Fibroblast of skin of left biceps (primary cell): Measurements from ENCODE around the gene GATA2.

Experiments used
- DNase-seq, 2 experiments: peaks; one replicate each; pipeline ENCODE4 v3.0.0-alpha.2; 2013; ENCODE audit warnings: low read depth in 2 of 2

GATA2 gene

DNA sequence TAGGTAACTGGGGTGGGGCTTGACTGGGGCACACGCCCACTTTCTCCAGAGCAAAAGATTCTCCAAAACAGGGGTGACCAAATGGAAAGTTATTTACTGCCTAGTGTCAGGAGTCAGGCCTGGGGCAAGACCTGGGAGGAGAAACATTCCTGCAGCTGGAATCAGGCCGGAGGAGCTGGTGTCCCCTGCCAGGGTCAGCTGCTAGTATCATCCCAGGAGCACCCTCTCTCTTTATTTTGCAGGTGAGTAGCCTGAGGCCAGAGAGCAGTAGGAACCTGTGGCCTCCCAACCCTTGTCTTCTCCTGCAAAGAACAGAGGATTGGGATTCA lies 59.2 kb downstream of the GATA2 start:
- no peak for DNase-seq

DNA sequence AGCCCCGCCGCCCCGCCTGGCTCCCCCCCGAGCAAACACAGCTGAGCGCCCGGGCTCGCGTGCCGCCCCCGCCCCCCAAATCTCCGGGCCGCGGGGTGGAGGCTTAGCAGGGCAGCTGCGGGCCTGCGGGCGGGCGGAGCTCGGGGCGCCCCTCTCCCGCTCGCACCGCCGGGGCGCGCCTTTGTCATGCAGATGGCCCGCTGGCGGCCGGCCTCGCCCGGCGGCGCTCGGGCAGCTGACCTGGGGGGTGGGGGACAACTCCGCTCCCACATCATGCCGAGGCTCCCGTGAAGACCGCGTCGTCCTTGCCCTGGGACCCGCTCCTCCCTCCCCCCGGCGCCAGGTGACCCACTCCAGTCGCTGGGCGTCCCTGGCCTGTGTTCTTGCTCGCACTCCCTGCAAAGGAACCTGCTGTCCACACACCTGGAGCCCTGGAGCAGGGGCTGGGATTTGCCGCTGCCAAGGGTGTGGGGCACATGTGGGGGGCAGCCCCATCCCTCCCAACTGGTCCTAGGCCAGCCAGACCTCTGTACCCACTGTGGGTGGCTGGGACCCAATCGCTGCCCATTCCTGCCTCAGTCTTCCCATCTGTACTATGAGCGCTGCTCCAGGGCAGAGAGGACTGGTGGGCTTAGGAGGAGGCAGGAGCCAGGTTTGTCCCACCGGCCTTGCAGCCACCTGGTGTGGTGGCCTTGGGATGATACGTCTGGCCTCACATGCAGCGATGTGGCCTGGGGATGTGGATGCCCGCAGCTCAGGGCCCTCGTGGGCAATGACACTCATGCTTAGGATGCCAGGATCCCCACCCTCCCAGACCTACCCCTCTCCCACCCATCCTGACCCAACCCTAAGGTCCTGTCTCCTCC lies 59.8 kb downstream of the GATA2 start:
- no peak for DNase-seq

DNA sequence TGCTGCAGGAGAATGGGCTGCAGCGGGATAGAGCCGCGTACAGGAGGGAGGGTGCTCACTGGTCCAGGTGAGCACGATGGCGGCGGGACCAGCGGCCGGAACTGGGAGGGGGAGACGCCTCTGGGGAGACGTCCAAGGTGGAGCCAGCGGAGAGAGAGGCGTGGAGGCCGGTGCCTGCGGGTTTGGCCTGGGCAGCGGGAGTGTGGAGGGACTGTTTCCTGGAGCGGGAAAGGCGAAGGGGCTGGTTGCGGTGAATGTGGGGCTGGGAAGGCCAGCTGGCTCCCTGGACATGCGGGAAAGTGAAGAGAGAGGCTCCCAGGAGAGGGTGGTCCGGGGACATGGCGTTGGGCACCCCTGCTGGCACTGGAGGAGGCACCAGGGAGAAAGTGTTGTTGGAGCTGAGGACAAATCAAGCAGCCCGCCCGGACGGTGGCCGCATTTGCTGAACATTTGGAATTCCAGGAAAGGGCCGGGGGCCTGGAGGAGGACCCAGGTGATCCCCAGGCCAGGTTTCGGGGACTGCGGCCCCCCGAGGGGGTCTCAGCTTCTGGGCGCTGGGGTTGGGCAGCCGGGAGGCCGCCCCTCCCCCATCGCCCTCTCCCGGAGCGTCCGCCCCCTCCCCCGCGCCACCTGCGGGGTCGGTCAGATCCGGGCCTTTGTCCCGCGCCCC lies 60.6 kb downstream of the GATA2 start:
- no peak for DNase-seq

DNA sequence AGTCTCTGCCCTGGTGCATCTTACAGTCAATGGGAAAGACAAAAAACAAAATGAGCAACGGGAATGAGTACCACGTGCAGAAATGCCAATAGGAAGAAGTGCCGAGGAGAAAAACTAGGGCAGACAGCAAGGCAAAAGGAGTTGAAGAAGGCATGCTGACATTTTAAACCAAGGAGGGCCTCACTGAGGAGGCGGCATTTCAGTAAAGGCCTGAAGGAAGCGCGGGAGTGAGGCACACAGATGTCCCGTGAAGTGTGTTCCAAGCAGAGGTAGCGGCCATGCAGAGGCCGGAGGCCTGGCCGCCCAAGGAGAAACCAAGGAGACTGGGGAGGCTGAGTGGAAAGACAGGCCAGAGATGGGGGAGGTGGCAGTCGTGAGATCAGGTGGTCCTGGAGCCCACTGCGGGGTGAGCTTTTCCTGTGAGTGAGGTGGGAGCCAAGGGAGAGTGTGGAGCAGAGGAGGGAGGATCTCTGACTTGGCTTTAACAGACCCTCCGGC lies 61.1 kb downstream of the GATA2 start:
- no peak for DNase-seq

DNA sequence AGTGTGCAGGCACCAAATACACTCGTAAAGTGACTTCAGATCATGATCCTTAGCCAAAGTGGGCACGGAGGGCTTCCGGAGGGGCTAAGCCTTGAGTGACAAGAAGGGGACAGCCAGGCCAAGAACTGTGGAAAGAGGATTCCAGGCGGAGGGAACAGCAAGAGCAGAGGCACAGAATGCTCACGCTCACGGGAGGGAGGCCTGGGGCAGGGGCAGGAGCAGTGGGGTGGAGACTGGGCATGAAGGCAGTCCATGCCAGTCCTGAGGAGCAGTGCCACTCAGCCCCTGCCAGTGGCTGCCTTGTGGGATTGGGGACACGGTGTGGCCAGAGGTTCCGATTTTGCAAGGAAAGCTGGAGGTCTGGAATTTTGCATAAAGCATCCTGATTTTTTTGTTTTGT lies 62.3 kb downstream of the GATA2 start:
- no peak for DNase-seq

DNA sequence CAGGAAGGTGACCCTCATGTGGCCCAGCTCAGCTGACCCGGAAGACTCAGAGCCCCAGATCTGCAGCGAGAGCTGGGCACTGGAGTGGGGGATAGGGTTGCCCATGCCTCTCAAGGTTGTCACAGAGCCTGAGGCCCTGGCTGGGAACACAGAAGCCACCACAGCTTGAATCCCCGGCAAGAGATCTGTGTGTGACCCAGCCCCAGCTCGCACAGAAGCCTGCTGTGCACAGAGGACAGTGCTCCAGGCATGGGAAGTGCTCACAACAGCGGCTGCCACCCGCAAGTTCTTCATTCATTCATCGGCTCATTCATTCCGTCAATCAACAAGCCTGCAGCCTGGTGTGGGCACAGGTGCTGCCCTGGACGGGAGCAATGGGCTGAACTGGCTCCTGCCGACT lies 62.7 kb downstream of the GATA2 start:
- DNase-seq = no peak

DNA sequence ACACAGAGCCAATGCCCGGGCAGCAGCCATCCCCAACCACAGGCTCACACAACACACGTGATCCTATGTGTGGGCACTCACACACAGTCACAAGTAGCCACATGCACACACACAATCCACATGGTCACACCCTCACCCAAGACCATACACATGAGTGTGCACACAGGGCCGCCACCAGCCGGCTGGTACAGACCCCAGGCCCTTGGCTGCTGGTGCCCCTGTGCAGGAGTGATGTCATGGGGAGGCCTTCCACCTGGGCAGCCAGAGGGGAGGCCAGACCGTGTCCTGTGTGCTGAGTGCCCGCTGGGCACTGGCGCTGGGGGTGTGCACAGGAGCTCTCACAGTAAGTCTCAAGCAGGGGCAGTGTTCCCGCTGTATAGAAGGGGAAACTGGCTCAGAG lies 63.2 kb downstream of the GATA2 start:
- no peak for DNase-seq
